GM12892 (cell line): ENCODE results near the gene TMPRSS4.

ENCODE experiments used
- DNase-seq: peaks from one replicate; pipeline ENCODE4 v3.0.0; 2011; ENCODE audit not compliant: insufficient read length
- FAIRE-seq: peaks from 2 replicates; lab custom pipeline; 2011; peaks lifted over from hg19 to GRCh38; lab: Jason Lieb, UNC
- POLR2A ChIP-seq: IDR thresholded peaks from 2 replicates; pipeline ENCODE4 v1.6.1; 2011; ENCODE audit warnings: low read depth, low read length, control low read depth
- POLR2AphosphoS5 ChIP-seq: IDR thresholded peaks from 2 replicates; pipeline ENCODE4 v1.6.1; 2011; ENCODE audit warnings: low read depth, low read length, control low read depth
- TAF1 ChIP-seq: IDR thresholded peaks from 2 replicates; pipeline ENCODE4 v1.6.1; 2011; ENCODE audit warnings: low read depth, mild to moderate bottlenecking, control low read depth, low read length, borderline replicate concordance

TMPRSS4 gene

DNA sequence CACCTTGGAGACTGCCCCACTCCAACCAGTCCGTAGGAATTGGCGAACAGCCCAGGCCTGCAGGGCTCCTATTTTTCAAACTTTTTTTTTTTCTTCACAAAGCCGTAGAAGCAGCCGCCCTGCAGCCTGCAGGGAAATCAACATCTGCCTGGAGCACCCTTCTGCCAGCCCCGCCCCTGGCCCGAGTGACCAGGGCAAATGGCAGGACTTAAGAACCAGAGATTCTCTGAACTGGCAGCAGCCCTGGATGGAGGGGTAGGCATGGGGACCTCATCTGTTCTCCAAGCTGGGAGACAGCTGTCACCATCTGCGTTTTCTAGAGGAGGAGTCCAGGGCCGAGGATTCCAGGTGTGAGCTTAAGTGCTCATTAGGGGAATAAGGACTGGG lies 94.0 kb downstream of the TMPRSS4 start:
- FAIRE-seq (no peak), DNase-seq (no peak)
- TF ChIP-seq POLR2AphosphoS5 (no peak), TAF1 (no peak), POLR2A (no peak)
